Fibroblast of lung (primary cell): Measurements from ENCODE around the gene TEAD3. TPM values are rescaled to one million over a fixed set of nuclear protein-coding genes. Genes with fewer than 3 reads are reported as not detected.
"Not testable (repeated sequence)": the region's sequence is repeated elsewhere in the genome, so short reads cannot be mapped to it uniquely, and the experiment has no call there.

Source experiments
- DNase-seq, 2 donors: peaks; one replicate each; pipeline versions ENCODE4 v3.0.0 to v3.0.0-alpha.2; 2010; ENCODE audit warnings: low read depth in 2 of 2
- H2AFZ ChIP-seq: 2 replicates; pipeline ENCODE4 v1.5.1; 2012; ENCODE audit warnings: low read length, control low read depth, inconsistent platforms
- H3K27ac ChIP-seq: 2 replicates; pipeline ENCODE4 v1.5.1; 2011; ENCODE audit warnings: low read length, control low read depth; ENCODE audit not compliant: insufficient read depth
- H3K27me3 ChIP-seq: 2 replicates; pipeline ENCODE4 v1.5.1; 2011; ENCODE audit warnings: mild to moderate bottlenecking, low read length; ENCODE audit not compliant: control insufficient read depth, insufficient read depth
- H3K36me3 ChIP-seq: 2 replicates; pipeline ENCODE4 v1.5.1; 2011; ENCODE audit warnings: low read length; ENCODE audit not compliant: control insufficient read depth, insufficient read depth
- H3K4me1 ChIP-seq: 2 replicates; pipeline ENCODE4 v1.5.1; 2011; ENCODE audit warnings: low read length; ENCODE audit not compliant: control insufficient read depth, insufficient read depth; ENCODE audit errors: extremely low read depth
- H3K4me2 ChIP-seq: 2 replicates; pipeline ENCODE4 v1.5.1; 2011; ENCODE audit warnings: low read length, control low read depth; ENCODE audit not compliant: insufficient read depth; ENCODE audit errors: extremely low read depth
- H3K4me3 ChIP-seq, 4 experiments: fragments of 200-600 bp in 1 of 4; sonication (generic) in 1 of 4; replicated peaks in 1 of 4; 2 replicates each; pipeline ENCODE4 v1.5.1; 2011 to 2016; ENCODE audit warnings: low read length in 4 of 4, low read depth in 3 of 4, mild to moderate bottlenecking in 3 of 4, control low read depth in 2 of 4, inconsistent platforms in 1 of 4, mixed read lengths in 1 of 4; ENCODE audit not compliant: insufficient read depth in 1 of 4; ENCODE audit errors: control extremely low read depth in 1 of 4
- H3K79me2 ChIP-seq: 2 replicates; pipeline ENCODE4 v1.5.1; 2012; ENCODE audit warnings: mild to moderate bottlenecking, low read length, inconsistent platforms; ENCODE audit not compliant: control insufficient read depth, insufficient read depth
- H3K9ac ChIP-seq: 2 replicates; pipeline ENCODE4 v1.5.1; 2011; ENCODE audit warnings: mild to moderate bottlenecking, low read length, control low read depth; ENCODE audit not compliant: insufficient read depth
- H3K9me3 ChIP-seq: 2 replicates; pipeline ENCODE4 v1.5.1; 2012; ENCODE audit warnings: low read depth, low read length; ENCODE audit not compliant: control insufficient read depth, insufficient read depth
- H4K20me1 ChIP-seq: 2 replicates; pipeline ENCODE4 v1.5.1; 2011; ENCODE audit warnings: low read length; ENCODE audit not compliant: control insufficient read depth, insufficient read depth; ENCODE audit errors: extremely low read depth
- EZH2 ChIP-seq: IDR thresholded peaks from 2 replicates; pipeline ENCODE4 v1.5.1; 2012; ENCODE audit warnings: low read length, control low read depth, mild to moderate bottlenecking; ENCODE audit errors: missing control alignments
- polyA plus RNA-seq, 2 donors: library from polyadenylated mRNA; depleted of rRNA in 1 of 2; stranded (reverse) in 1 of 2; unstranded in 1 of 2; fragments of >200 nt; gene quantifications; 2 replicates each; pipeline ENCODE4 v1.2.1, GENCODE V29; 2011 to 2012; ENCODE audit warnings: missing spikeins in 1 of 2
- total RNA-seq: library from RNA; depleted of rRNA; stranded (reverse); fragments of >200 nt; gene quantifications from 2 replicates; pipeline ENCODE4 v1.2.1, GENCODE V29; 2014
- TF ChIP-seq, protein P1 (sequence below), 2 donors: IDR thresholded peaks in 1 of 2; conservative IDR thresholded peaks in 1 of 2; 1 replicate in 1 of 2; 2 replicates in 1 of 2; pipeline ENCODE4 v1.5.1; 2011 to 2012; ENCODE audit warnings: low read length in 2 of 2, control low read depth in 1 of 2, inconsistent platforms in 1 of 2, low read depth in 1 of 2, mild to moderate bottlenecking in 1 of 2

Gene TEAD3
- total and polyA plus RNA-seq, 2 donors (not counting 1 experiment from before 2014, with no cell fraction given), result 9.6 to 26.7 TPM

DNA sequence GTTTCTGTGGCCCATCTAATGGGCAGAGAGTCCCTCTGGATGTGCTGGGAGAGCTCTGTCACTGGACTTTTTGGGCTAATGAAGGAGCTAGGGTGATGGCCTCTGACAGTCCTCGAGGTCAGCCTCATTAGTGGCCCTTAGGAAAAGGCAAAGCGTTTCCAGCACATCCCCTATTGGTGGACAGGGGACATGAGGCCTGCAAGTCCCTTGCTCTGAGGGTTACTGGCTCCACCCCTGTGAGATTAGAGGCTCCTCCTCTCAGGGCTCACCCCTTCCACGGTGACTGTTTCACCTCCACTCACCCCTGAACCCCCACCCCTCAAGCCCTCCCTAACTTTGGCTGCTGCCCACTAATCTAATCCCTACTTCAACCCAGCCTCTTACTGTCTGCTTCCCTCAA is 57.6 kb downstream of the TEAD3 start:
- H4K20me1 ChIP-seq, result no peaks in the 10 kb centered on the region
- TF ChIP-seq EZH2, result no peak
- TF ChIP-seq, protein P1, sequence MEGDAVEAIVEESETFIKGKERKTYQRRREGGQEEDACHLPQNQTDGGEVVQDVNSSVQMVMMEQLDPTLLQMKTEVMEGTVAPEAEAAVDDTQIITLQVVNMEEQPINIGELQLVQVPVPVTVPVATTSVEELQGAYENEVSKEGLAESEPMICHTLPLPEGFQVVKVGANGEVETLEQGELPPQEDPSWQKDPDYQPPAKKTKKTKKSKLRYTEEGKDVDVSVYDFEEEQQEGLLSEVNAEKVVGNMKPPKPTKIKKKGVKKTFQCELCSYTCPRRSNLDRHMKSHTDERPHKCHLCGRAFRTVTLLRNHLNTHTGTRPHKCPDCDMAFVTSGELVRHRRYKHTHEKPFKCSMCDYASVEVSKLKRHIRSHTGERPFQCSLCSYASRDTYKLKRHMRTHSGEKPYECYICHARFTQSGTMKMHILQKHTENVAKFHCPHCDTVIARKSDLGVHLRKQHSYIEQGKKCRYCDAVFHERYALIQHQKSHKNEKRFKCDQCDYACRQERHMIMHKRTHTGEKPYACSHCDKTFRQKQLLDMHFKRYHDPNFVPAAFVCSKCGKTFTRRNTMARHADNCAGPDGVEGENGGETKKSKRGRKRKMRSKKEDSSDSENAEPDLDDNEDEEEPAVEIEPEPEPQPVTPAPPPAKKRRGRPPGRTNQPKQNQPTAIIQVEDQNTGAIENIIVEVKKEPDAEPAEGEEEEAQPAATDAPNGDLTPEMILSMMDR (conservative IDR thresholded peaks at IDR 0.05 in 1 of 2, IDR thresholded peaks at IDR 0.05 in 1 of 2; ENCODE audit: low read depth in 1 of 2, low read length in 2 of 2), result no peak
- no peaks in the 10 kb centered on the region for H3K27me3 ChIP-seq
- H3K4me3 ChIP-seq, result no peak overlapping the region
- no peak overlapping the region for H3K27ac ChIP-seq
- H3K36me3 ChIP-seq, result no peaks in the 10 kb centered on the region
- H3K9ac ChIP-seq, result no peak overlapping the region
- H3K79me2 ChIP-seq, result no peaks in the 10 kb centered on the region
- H3K4me1 ChIP-seq, result no peaks in the 10 kb centered on the region
- no peak overlapping the region for H2AFZ ChIP-seq
- no peak for DNase-seq
- H3K9me3 ChIP-seq, result no peaks in the 10 kb centered on the region
- H3K4me2 ChIP-seq, result no peak overlapping the region

DNA sequence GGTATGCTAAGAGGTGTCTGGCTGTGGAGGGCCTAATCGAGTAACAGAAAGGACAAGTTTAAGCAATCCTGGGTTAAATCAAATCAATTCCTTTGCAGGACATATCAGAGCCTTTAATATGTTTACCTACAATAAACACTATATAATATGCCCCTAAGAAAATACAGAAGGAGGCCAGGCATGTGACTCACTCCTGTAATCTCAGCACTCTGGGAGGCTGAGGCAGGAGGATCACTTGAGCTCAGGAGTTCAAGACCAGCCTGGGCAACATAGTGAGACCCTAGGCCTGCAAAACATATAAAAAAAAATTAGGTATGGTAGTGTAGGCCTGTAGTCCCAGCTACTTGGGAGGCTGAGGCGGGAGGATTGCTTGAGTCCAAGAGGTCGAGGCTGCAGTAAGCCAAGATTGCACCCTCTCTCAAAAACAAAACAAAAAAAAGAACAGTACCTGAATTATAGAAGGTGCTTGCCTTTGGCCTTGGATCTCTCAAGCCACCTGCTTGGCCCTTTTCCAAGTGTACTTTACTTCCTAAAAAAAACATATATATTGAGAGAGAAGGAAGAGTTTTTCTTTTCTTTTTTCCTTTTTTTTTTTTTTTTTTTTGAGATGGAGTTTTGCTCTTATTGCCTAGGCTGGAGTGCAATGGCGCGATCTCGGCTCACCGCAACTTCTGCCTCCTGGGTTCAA is 58.4 kb downstream of the TEAD3 start:
- H3K4me2 ChIP-seq, H3K36me3 ChIP-seq, H3K27ac ChIP-seq, H3K27me3 ChIP-seq, H3K79me2 ChIP-seq, H2AFZ ChIP-seq, H4K20me1 ChIP-seq, H3K4me1 ChIP-seq, H3K9me3 ChIP-seq, H3K4me3 ChIP-seq, H3K9ac ChIP-seq, DNase-seq: not testable (repeated sequence)

DNA sequence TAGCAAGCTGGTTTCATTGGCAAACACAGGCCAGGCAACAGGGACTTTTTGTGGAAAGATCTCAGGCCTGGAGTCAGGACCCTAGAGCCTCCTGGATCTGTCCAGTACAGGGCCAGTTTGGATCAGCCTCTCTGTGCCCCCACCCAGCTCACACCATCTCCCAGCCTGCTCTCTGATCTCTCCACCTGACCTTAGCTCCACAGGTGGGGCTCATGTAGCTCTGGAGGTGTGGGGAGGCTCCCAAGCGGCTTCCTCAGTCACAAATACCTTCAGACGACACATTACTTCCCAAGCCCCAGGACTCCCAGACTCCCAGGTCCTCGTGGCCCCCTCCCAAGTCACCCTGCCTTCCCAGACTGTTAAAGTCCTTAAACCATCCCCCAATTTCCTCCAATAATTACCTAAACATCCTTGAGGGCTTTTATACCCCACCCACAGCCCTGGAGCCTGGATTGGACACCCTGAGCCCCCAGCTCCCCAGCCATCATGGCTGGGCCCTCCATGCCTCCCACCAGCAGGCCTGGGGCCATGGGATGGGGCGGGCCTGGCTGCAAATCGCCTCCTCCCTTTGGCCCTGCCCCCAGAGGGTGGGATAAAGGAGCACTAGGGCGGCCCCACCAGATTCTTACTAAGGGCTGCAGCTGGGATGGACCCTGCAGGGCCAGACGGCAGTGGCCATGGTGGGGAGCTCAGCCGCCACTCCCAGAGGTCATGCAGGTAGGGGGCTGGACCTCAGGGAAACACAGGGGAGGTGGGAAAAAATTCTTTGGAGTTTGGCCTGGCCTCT is 60.6 kb downstream of the TEAD3 start:
- no peaks in the 10 kb centered on the region for H4K20me1 ChIP-seq
- TF ChIP-seq EZH2, result no peak
- TF ChIP-seq, protein P1 (conservative IDR thresholded peaks at IDR 0.05 in 1 of 2, IDR thresholded peaks at IDR 0.05 in 1 of 2; ENCODE audit: low read depth in 1 of 2, low read length in 2 of 2), result no peak
- no peaks in the 10 kb centered on the region for H3K36me3 ChIP-seq
- no peaks in the 10 kb centered on the region for H3K9me3 ChIP-seq
- no peak overlapping the region for H3K9ac ChIP-seq
- H3K4me1 ChIP-seq, result no peaks in the 10 kb centered on the region
- DNase-seq, result no peak
- no peaks in the 10 kb centered on the region for H3K27me3 ChIP-seq
- no peaks in the 10 kb centered on the region for H3K79me2 ChIP-seq
- no peak overlapping the region for H3K4me3 ChIP-seq
- H3K4me2 ChIP-seq, result no peak overlapping the region
- no peak overlapping the region for H2AFZ ChIP-seq
- no peak overlapping the region for H3K27ac ChIP-seq
